ENCODE data around the gene SPTAN1. TPM values are rescaled to one million over a fixed set of nuclear protein-coding genes. Genes with fewer than 3 reads are reported as not detected.
A peak's percentile ranks its signal among the peaks of the same experiment; 100 is the strongest.

The SPTAN1 gene
- total RNA-seq, 1 experiment from 2014 or later = 192 TPM

DNA sequence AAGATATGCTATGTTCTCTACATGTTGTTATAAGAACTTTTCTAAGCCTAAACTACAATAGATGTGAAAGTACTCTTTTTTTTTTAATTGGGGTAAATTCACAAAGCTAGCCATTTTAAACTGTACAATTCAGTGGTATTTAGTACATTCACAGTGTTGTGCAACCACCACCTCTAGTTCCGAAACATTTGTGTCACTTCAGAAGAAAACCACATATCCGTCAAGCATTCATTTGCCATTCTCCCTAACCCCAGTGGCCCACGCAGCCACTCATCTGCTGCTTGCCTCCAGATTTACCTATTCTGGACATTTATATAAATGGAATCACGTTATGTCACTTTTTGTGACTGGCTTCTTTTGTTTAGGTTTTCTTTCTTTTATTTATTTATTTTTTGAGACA lies 43.1 kb downstream of the SPTAN1 start:
- no peak for DNase-seq (ENCODE audit: low spot score)

DNA sequence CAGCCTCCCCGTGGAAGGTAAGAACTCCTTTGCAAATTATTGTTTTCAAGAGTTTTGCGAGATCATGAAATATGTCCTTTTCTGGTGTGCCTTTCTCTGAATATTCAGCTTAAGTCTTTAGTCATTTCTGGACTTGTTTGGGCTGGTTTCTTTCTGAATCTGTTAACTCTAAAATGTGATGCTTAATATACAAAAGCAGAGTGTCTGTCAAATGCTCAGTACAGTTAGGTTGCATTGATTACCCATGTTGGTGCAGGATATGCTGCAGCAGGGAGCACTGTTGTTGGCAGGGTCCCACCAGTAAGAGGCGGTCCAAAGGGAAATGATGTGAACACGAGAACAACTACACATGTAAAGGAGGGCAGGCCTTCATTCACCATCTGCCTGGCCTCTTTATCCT lies 47.7 kb downstream of the SPTAN1 start:
- DNase-seq (ENCODE audit: low spot score) = no peak

GRCh38 chr9:128603697-128604096 lies 51.3 kb downstream of the SPTAN1 start:
- DNase-seq (ENCODE audit: low spot score) = no peak

DNA sequence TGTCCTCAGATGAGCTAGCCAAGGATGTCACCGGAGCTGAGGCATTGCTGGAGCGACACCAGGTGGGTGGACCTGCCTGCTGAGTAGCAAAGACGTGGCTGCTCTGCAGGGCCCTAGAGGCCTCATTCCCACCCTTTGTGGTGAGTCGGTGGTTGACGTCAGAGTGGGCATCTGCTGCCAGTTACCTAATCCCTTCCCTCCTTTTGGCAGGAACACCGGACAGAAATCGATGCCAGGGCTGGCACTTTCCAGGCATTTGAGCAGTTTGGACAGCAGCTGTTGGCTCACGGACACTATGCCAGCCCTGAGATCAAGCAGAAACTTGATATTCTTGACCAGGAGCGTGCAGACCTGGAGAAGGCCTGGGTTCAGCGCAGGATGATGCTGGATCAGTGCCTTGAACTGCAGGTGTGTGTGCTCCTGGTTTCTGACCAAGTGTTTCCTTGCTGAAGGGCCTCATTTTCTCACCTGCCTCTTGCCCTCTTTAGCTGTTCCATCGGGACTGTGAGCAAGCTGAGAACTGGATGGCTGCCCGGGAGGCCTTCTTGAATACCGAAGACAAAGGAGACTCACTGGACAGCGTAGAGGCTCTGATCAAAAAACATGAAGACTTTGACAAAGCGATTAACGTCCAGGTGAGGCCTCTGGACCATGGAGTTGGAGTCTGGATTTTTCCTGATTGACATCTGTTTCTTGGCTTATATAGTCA lies 55.4 kb downstream of the SPTAN1 start:
- DNase-seq (ENCODE audit: low spot score) = no peak

GRCh38 chr9:128610897-128611296 lies 58.5 kb downstream of the SPTAN1 start:
- DNase-seq (ENCODE audit: low spot score) = no peak

DNA sequence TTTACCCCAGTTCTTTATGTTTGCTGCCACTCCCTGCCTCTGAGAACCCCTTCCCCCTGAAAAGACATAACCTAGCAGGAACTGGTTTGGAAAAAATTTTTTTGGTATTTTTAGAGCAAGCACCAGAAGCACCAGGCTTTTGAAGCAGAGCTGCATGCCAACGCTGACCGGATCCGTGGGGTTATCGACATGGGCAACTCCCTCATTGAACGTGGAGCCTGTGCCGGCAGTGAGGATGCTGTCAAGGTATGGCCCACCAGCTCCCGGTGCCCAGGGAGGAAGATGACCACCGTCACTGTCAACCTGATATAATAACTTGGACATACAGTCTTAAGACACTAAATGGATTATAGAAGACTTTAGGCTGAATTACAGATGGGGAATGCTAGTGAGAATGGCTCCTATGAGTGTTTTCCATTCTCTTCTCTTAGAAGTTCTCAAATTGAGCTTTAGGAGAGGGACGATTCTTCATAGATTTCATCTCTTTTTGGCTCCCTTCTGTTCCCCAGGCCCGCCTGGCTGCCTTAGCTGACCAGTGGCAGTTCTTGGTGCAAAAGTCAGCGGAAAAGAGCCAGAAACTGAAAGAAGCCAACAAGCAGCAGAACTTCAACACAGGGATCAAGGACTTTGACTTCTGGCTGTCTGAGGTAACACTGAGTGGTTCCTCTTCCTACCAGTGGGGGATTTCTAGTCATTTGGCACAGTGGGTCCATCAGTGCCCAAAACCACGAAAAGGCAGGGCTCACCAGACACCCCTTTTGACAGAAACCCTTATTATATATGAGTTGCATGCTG lies 59.4 kb downstream of the SPTAN1 start:
- no peak for DNase-seq (ENCODE audit: low spot score)

DNA sequence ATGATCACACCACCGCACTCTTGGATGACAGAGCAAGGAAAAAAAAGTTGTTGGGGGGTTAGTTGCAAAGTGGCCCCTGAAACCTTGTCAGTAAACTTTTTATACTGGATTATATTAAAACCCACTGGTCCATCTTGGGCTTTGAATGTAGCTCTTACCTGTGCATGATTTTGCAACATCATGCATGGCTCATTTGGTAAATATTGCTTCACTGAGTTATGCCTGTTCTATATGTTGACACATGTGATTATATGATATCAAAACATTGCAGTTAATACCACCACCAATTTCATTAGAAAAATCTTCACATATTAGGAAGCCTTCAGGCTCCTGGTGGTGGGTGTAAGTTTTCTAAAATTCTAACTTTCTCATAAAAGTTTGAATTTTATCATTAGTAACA lies 62.3 kb downstream of the SPTAN1 start:
- DNase-seq (ENCODE audit: low spot score) = no peak

DNA sequence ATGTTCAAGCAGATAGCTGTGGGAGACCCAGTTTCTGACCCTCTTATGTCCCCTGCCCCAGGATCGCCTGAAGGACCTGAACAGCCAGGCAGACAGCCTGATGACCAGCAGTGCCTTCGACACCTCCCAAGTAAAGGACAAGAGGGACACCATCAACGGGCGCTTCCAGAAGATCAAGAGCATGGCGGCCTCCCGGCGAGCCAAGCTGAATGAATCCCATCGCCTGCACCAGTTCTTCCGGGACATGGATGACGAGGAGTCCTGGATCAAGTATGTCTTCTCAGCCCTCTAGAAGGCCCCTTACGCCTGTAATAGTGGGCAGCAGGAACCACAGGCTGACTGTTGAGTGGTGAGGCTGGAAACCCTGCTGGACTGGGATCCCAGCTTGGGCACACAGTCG lies 63.2 kb downstream of the SPTAN1 start:
- no peak for DNase-seq (ENCODE audit: low spot score)

DNA sequence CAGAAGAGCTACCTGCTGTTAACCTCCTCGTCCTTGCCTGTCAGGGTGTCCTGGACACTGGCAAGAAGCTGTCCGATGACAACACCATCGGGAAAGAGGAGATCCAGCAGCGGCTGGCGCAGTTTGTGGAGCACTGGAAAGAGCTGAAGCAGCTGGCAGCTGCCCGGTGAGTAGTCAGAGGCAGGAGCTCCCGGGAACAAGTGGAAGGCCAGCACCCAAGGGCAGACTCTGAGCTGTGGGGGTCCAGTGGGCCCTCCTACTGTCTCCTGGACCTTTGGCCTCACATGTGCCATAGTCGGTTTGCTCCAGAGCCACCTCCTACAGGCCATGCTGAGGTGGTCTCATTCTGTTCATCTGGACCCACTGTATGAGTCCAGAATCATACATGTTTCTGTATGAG lies 65.6 kb downstream of the SPTAN1 start:
- DNase-seq (ENCODE audit: low spot score) = no peak

DNA sequence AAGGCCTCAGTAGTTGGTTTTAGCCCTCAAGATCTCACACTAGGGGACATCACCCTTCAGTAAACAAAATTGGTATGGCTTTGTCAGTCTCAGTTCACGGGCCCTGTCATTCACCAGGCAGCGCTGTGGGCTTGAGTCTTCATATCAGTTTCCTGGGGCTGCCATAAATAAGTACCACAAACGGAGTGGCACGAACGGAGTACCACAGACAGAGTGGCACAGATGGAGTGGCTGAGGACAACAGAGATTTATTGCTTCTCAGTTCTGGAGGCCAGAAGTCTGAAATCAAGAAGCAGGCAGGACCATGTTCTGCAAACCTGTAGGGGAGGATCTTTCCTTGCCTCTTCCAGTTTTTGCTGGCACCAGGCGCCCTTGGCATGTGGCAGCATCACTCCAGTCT lies 66.7 kb downstream of the SPTAN1 start:
- DNase-seq (ENCODE audit: low spot score) = no peak

- no peak for DNase-seq (ENCODE audit: low spot score)
Measured at GRCh38 chr9:128619779-128620178, 67.4 kb downstream of the SPTAN1 start.

DNA sequence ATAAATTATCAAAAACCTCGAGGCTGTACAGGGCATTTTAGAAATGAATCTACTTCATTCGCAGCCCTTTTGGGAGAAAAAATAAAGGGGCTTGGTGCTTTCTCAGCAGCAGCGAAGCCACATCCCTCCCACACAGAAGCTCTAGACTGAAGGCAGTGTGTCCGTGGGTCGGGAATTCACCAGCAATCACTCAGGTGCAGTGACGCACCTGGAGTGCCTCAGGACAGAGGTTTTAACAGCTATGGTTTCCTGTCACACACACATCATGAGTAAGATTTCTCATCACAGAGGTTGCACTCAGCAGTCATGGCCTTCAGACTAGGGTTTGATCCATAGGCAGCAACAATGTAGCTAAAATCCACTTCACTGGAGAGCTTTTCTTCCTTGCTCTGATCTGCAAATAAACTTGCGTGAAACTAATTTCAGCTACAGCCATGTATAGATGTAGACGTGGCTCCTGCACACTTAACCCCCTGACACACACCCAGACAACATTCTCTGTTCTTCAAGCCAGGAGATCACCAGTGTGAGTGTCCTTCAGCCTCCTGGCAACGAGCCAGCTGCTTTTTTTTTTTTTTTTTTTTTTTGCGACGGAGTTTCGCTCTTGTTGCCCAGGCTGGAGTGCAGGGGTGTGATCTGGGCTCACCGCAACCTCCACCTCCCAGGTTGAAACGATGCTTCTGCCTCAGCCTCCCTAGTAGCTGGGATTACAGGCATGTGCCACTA lies 69.5 kb downstream of the SPTAN1 start:
- DNase-seq (ENCODE audit: low spot score) = no peak

DNA sequence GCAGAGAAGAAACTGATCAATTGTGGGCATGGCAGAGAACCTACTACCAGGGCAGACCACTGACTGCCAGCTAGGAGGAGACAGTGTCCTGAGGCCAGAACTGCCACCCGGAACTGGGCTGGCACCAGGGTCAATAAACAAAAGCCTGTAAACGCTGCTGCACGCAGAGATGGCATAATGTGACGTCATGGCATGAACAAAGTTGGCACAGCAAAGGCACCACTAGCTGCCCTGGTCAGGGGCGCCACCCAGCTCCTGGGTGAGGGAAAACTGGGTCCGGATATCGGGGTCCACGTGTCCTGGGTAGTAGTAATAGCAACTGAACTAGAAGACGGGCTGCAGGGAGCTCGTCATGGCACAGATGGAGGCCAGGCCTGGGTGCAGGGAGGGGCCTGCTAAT lies 72.2 kb downstream of the SPTAN1 start:
- DNase-seq (ENCODE audit: low spot score) = no peak

- DNase-seq (ENCODE audit: low spot score) = no peak
Measured at GRCh38 chr9:128625391-128626146, 73.2 kb downstream of the SPTAN1 start.

DNA sequence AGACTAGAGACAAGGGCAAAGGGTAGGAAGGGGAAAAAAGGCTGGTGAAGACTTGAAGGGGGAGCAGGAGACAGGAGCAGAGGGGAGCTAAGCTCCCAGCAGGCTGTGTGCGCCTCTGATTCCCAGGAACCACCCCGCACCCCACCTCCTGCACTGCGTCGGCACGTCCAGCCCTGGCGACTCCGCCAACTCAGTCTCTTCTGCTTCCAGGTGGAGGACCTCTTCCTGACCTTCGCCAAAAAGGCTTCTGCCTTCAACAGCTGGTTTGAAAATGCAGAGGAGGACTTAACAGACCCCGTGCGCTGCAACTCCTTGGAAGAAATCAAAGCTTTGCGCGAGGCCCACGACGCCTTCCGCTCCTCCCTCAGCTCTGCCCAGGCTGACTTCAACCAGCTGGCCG lies 73.8 kb downstream of the SPTAN1 start:
- DNase-seq (ENCODE audit: low spot score) = no peak

GRCh38 chr9:128627127-128627715 lies 74.8 kb downstream of the SPTAN1 start:
- DNase-seq (ENCODE audit: low spot score) = no peak

DNA sequence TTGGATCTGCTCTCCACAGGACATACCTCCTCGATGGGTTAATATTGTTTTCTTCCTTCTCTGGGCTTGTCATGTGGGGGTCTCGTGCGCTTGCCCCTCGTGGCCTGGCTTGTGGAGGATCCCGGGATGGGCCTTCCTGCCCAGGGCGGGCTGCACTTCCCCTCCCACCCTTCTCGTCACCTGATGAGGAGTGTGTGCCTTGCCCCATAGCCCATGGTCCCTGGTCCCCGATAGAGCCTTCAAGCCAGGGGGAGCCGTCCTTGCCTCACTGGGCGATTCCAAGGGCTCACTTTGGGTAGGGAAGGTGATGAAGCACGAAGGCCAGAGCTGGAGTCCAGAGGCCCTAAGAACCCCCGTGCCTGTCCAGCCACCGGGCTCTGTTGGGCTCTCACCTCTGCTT lies 75.5 kb downstream of the SPTAN1 start:
- DNase-seq (ENCODE audit: low spot score) = no peak

DNA sequence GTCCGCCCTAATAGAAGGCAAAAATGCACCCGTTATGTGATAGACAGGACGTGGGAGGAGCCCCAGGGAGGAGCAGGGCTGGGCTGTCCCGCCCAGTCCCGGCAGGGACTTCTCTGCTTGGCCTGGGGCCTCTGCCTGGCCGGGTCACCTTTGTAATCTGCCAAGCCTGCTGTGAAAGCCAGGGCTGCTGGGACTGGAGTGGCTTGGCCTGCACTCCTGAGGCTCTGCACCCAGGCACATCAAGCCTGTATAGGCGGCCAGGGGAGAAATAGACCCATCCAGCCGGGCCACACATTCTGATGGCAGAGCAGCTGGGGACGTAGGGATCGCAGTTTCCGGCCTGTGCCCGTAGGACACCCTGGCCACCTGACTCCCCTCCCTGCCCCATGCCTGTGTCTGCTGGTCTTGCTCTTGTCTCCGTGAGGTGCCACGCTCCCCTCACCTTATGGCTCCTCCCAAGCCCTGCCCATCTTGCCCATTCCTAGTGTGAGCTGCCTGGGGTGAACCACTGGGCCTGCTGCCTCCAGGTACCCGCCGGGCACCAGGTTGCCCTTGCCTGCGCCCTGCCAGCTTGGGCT lies 76.2 kb downstream of the SPTAN1 start:
- peak; percentile 33 for DNase-seq (ENCODE audit: low spot score)

DNA sequence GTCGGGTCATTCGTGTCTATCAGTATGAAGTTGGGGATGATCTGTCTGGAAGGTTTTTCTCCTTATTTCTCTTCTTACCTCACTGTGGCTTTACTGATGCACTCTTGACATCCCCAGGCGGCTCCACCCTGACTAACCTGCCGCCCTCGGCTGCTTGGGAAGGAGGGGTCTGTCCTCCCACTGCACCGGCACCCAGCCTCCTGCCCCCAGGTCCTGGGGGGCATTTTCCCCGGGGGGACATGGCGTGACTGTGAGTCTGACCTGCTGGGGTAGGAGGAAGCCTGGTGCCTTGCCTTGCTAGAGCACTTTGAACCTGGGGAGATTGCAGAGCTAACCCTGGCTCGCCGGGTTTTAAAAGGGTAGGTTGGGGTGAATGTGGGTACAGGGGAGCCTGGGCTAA lies 76.7 kb downstream of the SPTAN1 start:
- no peak for DNase-seq (ENCODE audit: low spot score)

DNA sequence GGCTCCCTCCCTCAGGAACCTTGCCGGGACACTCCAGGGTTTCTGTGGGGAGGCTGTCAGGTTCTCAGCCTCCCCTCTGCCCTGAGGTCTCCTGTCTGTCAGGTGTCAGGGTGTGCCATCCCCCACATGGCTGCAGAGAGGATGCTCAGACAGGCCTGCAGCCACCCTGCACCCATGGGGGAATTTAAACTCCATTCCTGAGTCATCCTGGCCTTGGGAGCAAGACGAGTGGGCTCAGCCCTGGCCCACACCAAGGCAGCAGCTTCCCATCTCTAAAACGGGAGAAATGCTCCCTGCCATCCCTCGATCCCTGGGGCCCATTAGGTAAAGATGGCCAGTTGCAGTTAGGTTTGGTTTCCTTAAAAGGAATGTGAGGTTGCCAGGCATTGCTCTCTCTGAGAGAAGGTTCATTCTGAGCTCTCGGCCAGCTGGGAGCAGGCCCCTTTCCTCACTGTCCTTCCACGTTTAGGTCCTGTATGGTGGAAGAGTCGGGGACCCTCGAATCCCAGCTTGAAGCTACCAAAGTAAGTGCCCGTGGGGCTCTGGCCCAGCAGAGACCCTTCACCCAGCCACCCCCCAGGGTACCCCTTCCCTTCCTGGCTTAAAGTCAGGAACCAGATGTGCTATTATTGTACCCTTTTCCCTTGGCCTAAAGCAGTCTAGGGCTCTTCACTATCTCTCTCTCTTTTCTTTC lies 77.6 kb downstream of the SPTAN1 start:
- no peak for DNase-seq (ENCODE audit: low spot score)

All from HT-29 (cell line).